GM19452 (cell line): ENCODE data around the gene LRP1.

ENCODE experiments used
- ATAC-seq: cut with Tn5 transposase; IDR thresholded peaks from one replicate; pipeline ENCODE4 v1.9.1; 2021; ENCODE audit not compliant: unreplicated experiment

The LRP1 gene

GRCh38 chr12:57127726-57128518 lies at the start of gene LRP1:
Gene LRP1, plus strand, starts transcription at chr12:57128483. Its CDS starts 482 bp downstream, at chr12:57128965.
- ATAC-seq, result no peak

GRCh38 chr12:57078519-57079404 lies 49.5 kb upstream of the LRP1 start, which contains the start of gene NEMP1:
Gene NEMP1, minus strand, starts transcription at chr12:57078791. Its CDS starts 46 bp downstream, at chr12:57078745.
- ATAC-seq, result peak; percentile 96

- no peak for ATAC-seq
Measured at GRCh38 chr12:57079821-57080220, 48.5 kb upstream of the LRP1 start.

GRCh38 chr12:57080855-57081254 lies 47.4 kb upstream of the LRP1 start:
- no peak for ATAC-seq

GRCh38 chr12:57085999-57086492 lies 42.2 kb upstream of the LRP1 start:
- no peak for ATAC-seq

GRCh38 chr12:57086493-57087009 lies 41.7 kb upstream of the LRP1 start:
- no peak for ATAC-seq

- ATAC-seq, result peak; percentile 28
Measured at GRCh38 chr12:57087010-57087690, 41.1 kb upstream of the LRP1 start.

- ATAC-seq, result peak; percentile 31
Measured at GRCh38 chr12:57087691-57088353, 40.5 kb upstream of the LRP1 start.

- ATAC-seq, result peak; percentile 60
Measured at GRCh38 chr12:57088354-57089270, 39.7 kb upstream of the LRP1 start, which contains the start of gene NAB2. Gene NAB2, plus strand, starts transcription at chr12:57089114. Its CDS starts 158 bp downstream, at chr12:57089272.

GRCh38 chr12:57089271-57090245 lies 38.7 kb upstream of the LRP1 start:
- no peak for ATAC-seq

- no peak for ATAC-seq
Measured at GRCh38 chr12:57090490-57090889, 37.8 kb upstream of the LRP1 start.

GRCh38 chr12:57090924-57091637 lies 37.2 kb upstream of the LRP1 start:
- ATAC-seq, result no peak

- no peak for ATAC-seq
Measured at GRCh38 chr12:57091638-57092528, 36.4 kb upstream of the LRP1 start.

- no peak for ATAC-seq
Measured at GRCh38 chr12:57092529-57092862, 35.8 kb upstream of the LRP1 start.

GRCh38 chr12:57092876-57093414 lies 35.3 kb upstream of the LRP1 start:
- no peak for ATAC-seq
